HG02588 (cell line): ENCODE data around the gene MBNL3.
"Not testable (repeated sequence)": the region's sequence is repeated elsewhere in the genome, so short reads cannot be mapped to it uniquely, and the experiment has no call there.

Experiments used
- ATAC-seq: cut with Tn5 transposase; IDR thresholded peaks from one replicate; pipeline ENCODE4 v1.9.1; 2021; ENCODE audit warnings: mild to moderate bottlenecking, moderate library complexity; ENCODE audit not compliant: unreplicated experiment

MBNL3 gene

DNA sequence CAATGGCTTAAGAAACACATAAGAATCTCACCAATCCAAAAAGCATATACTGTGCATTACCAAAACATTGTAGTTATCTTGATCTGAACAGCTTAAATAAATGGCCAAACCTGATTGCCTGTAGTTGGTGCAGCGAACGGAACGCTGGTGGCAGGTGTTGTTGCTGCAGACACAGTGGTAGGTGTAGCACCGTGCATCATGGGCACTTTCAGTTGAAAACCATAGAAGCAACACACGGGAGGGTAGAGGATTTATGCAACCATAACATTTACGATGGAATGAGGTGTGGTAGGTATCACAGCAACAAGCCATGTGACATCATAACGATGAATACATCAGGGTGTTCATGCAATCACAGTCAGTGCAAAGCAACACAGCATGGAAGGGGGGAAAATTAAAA, 106.8 kb downstream of the MBNL3 start:
- ATAC-seq = no peak

- ATAC-seq = no peak
Observed at GRCh38 chrX:132378281-132378680, 110.6 kb downstream of the MBNL3 start.

- ATAC-seq = no peak
Observed at GRCh38 chrX:132375941-132376340, 112.9 kb downstream of the MBNL3 start.

DNA sequence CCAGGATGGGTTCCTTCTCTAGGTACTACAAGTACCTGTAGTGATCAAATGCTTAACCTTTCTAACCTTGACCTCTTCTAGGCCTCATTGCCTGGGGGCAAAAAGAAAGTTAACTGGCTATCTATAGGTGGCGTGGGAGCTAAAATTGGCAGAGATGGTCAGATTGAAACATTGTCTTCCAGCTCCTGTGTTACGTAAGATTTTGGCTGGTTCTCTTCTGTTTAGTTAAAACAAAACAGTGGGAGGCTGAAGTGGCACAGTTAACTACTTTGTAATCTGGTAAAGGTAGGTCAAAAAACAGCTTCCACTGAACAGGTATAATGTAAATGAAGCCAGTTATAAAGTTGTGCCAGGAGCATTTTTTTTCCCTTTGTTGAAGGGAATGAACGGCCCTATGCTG, 115.2 kb downstream of the MBNL3 start:
- no peak for ATAC-seq

DNA sequence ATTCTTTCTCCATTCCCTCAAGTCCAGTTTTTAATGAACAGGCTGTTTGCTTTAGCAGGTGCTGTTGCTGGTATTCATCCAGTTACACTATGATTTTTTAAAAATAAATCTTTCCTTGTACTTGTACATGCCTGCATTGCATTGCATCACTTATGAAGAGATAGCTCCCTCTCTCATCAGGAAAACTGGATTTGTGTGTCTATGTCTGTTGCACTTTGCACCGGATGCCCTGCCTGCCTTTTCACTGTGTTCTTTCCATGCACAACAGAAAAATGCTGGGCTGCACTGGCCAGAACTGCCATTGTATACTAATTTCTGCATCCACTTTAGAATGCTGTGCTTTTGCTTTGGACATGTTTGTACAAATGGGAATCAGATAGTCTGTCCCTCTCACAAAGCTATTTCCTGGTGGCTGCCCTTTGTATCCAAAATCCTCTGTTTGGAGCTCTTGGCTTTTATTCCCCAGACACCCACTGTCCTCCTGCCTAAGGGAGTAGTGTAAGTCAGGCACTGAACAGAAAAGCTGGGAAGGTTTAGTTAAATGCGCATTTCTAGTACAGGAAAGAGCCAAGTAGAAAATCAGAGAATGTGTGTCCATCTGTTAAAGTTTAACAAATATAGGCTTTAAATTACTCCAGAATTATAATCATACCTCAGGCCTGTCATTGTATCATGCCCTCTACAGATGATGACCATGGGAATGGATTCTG, 119.1 kb downstream of the MBNL3 start:
- no peak for ATAC-seq

GRCh38 chrX:132367984-132368383, 120.9 kb downstream of the MBNL3 start:
- ATAC-seq = no peak

GRCh38 chrX:132367314-132367713, 121.5 kb downstream of the MBNL3 start:
- no peak for ATAC-seq

GRCh38 chrX:132365490-132365889, 123.3 kb downstream of the MBNL3 start:
- ATAC-seq = no peak

- no peak for ATAC-seq
Observed at GRCh38 chrX:132364313-132364712, 124.5 kb downstream of the MBNL3 start.

GRCh38 chrX:132353430-132353829, 135.4 kb downstream of the MBNL3 start:
- no peak for ATAC-seq

GRCh38 chrX:132336172-132336571, 152.7 kb downstream of the MBNL3 start:
- ATAC-seq = no peak

DNA sequence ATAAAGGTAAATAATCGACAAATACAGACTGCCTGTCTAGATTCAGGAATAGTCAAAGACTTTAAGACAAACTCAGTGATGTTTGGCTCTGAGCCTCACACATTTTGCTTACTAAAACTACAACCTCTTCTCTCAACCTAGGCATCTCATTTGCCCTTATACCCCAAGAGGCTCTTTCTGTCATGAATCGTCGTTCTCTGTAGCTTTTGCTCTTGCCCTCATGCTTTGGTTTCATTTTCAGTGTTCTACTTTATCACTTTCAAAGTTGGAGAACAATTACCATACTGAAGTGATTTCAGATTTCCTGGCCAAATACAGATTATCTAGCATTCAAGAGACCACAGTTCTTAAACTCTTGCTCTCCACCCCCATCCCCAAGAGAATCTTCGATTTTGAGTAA, 155.5 kb downstream of the MBNL3 start:
- no peak for ATAC-seq

DNA sequence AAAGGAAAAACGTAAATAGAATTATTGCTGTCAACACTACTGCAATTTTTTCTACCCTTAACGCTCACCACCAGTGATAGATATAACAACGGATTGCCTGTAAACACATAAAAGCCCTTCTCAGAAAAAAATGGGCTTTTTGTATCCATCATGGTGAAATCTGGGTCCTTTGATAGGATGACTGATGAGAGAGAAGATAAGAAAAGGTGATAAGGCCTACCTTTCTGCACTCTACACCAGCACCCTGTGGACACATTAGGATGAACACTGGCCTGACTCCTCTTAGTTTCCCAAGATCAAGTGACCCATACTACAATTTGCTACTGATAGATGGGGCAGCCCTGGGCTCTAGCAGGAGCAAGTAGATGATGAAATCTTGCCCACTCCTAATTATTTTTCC, 157.3 kb downstream of the MBNL3 start:
- no peak for ATAC-seq

GRCh38 chrX:132331000-132331399, 157.8 kb downstream of the MBNL3 start:
- no peak for ATAC-seq

DNA sequence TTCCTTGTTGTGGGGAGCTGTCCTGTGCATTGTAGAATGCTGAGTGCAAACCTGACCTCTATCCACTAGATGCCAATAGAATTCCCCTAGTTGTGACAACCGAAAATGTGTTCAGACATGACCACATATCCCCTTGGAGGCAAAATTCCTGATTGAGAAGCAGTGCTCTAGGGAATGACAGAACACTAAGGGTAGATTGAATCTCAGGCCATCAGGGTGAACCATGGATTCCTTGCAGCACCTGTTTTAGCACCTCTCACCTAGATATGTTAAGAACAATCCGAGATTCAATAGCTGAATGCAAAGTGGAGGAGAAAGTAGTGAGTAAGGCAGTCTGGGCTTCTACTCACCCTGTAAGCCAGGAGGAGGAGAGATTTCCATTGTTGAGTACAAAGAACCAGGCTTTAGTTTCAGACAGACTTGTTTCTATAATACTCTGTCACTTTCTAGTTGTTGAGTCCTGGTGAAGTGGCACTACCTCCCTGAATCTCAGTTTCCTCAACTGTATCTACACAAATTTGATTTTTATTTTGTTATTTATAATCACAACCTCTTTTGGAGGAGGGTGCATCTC, 158.6 kb downstream of the MBNL3 start:
- ATAC-seq = no peak

DNA sequence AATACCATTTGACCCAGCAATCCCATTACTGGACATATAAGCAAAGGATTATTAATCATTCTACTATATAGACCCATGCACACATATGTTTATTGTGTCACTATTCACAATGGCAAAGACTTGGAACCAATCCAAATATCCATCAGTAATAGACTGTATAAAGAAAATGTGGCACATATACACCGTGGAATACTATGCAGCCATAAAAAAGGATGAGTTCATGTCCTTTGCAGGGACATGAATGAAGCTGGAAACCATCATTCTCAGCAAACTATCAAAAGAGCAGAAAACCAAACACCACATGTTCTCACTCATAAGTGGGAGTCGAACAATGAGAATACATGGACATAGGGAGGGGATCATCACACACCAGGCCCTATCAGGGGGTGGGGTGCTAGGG, 161.9 kb downstream of the MBNL3 start:
- ATAC-seq = not testable (repeated sequence)
